Fibroblast of lung (primary cell): ENCODE results near the gene LUZP2.

Source experiments
- EZH2 ChIP-seq: IDR thresholded peaks from 2 replicates; pipeline ENCODE4 v1.5.1; 2012; ENCODE audit warnings: low read length, control low read depth, mild to moderate bottlenecking; ENCODE audit errors: missing control alignments
- TF ChIP-seq, protein P1 (sequence below), 2 donors: IDR thresholded peaks in 1 of 2; conservative IDR thresholded peaks in 1 of 2; 1 replicate in 1 of 2; 2 replicates in 1 of 2; pipeline ENCODE4 v1.5.1; 2011 to 2012; ENCODE audit warnings: low read length in 2 of 2, control low read depth in 1 of 2, inconsistent platforms in 1 of 2, low read depth in 1 of 2, mild to moderate bottlenecking in 1 of 2

DNA sequence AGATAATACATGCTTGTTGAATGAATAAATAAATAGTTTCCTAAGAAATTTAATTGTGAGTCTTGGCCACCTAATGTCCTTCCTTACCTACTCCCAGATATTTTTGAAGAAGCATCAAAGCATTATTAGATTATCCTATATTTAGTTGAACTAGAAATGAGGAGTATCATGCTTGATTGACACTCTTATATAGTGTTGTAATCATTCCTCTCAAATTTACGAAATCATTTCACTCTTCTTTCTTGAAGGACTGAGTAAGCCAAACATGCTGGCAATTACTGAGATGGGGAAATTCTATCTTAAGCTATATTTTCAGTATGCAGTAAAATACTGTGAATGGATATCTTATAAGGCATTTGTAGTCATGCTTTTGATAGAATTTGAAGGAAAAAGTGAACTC, 189.0 kb downstream of the LUZP2 start:
- TF ChIP-seq, protein P1, sequence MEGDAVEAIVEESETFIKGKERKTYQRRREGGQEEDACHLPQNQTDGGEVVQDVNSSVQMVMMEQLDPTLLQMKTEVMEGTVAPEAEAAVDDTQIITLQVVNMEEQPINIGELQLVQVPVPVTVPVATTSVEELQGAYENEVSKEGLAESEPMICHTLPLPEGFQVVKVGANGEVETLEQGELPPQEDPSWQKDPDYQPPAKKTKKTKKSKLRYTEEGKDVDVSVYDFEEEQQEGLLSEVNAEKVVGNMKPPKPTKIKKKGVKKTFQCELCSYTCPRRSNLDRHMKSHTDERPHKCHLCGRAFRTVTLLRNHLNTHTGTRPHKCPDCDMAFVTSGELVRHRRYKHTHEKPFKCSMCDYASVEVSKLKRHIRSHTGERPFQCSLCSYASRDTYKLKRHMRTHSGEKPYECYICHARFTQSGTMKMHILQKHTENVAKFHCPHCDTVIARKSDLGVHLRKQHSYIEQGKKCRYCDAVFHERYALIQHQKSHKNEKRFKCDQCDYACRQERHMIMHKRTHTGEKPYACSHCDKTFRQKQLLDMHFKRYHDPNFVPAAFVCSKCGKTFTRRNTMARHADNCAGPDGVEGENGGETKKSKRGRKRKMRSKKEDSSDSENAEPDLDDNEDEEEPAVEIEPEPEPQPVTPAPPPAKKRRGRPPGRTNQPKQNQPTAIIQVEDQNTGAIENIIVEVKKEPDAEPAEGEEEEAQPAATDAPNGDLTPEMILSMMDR (conservative IDR thresholded peaks at IDR 0.05 in 1 of 2, IDR thresholded peaks at IDR 0.05 in 1 of 2; ENCODE audit: low read depth in 1 of 2, low read length in 2 of 2), result no peak
- no peak for TF ChIP-seq EZH2
